CD4-positive, CD25-positive, alpha-beta regulatory T cell (primary cell): ENCODE measurements around the gene HLA-DQB1. TPM values are rescaled to one million over a fixed set of nuclear protein-coding genes. Genes with fewer than 3 reads are reported as not detected.

ENCODE experiments used
- ATAC-seq, 2 donors: fragments of 150-1000 bp; cut with Tn5 transposase; one replicate each; pipeline ENCODE4 v1.10.0; 2021; ENCODE audit warnings: low read depth in 2 of 2, moderate number of reproducible peaks in 2 of 2, moderate library complexity in 1 of 2
- DNase-seq, 3 donors: peaks; one replicate each; pipeline versions ENCODE4 v3.0.0 to v3.0.0-alpha.2; 2012 to 2022; ENCODE audit warnings: mixed read lengths in 1 of 3
- H3K27ac ChIP-seq: one replicate; pipeline ENCODE4 v1.7.0; 2013; ENCODE audit warnings: mild to moderate bottlenecking, low read length; ENCODE audit not compliant: insufficient read depth, poor library complexity, severe bottlenecking
- H3K27me3 ChIP-seq: one replicate; pipeline ENCODE4 v1.7.0; 2013; ENCODE audit warnings: low read length; ENCODE audit not compliant: control insufficient read depth, insufficient read depth
- H3K36me3 ChIP-seq: one replicate; pipeline ENCODE4 v1.7.0; 2013; ENCODE audit warnings: mild to moderate bottlenecking, low read length, moderate library complexity; ENCODE audit not compliant: control insufficient read depth, insufficient read depth
- H3K4me1 ChIP-seq: 2 replicates; pipeline ENCODE4 v1.7.0; 2013; ENCODE audit warnings: mild to moderate bottlenecking, low read length; ENCODE audit not compliant: insufficient read depth, control insufficient read depth, poor library complexity, severe bottlenecking
- H3K4me3 ChIP-seq: one replicate; pipeline ENCODE4 v1.7.0; 2013; ENCODE audit warnings: low read depth, mild to moderate bottlenecking, low read length, moderate library complexity
- H3K9me3 ChIP-seq, 2 experiments: 1 replicate in 1 of 2; 2 replicates in 1 of 2; pipeline ENCODE4 v1.7.0; 2013; ENCODE audit warnings: low read length in 2 of 2, mild to moderate bottlenecking in 1 of 2, moderate library complexity in 1 of 2; ENCODE audit not compliant: control insufficient read depth in 2 of 2
- H3K27ac Mint-ChIP-seq, 3 donors: one replicate each; pipeline ENCODE4 v1.8.0; 2020 to 2022; ENCODE audit warnings: mild to moderate bottlenecking in 3 of 3, mixed read lengths in 3 of 3, moderate library complexity in 2 of 3
- H3K27me3 Mint-ChIP-seq: one replicate; pipeline ENCODE4 v1.8.0; 2022; ENCODE audit warnings: mild to moderate bottlenecking, mixed read lengths
- H3K36me3 Mint-ChIP-seq: one replicate; pipeline ENCODE4 v1.8.0; 2020; ENCODE audit warnings: mixed read lengths
- H3K4me1 Mint-ChIP-seq, 4 donors: one replicate each; pipeline ENCODE4 v1.8.0; 2020 to 2022; ENCODE audit warnings: mixed read lengths in 4 of 4, mild to moderate bottlenecking in 1 of 4
- H3K4me3 Mint-ChIP-seq, 4 donors: one replicate each; pipeline ENCODE4 v1.8.0; 2020 to 2022; ENCODE audit warnings: mild to moderate bottlenecking in 4 of 4, mixed read lengths in 4 of 4, moderate library complexity in 3 of 4
- H3K9me3 Mint-ChIP-seq, 7 donors: one replicate each; pipeline ENCODE4 v1.8.0; 2020 to 2022; ENCODE audit warnings: mixed read lengths in 7 of 7, mild to moderate bottlenecking in 3 of 7, moderate library complexity in 2 of 7
- polyA plus RNA-seq, 4 donors: library from polyadenylated mRNA; unstranded; fragments of 300-500 nt; fragmentation: Illumina TruSeq; gene quantifications; one replicate each; pipeline ENCODE4 v1.2.3, GENCODE V29; 2021
- total RNA-seq: library from RNA; stranded (reverse); gene quantifications from one replicate; pipeline ENCODE4 v1.2.3, GENCODE V29; 2022

The HLA-DQB1 gene
- total and polyA plus RNA-seq, 5 donors from 2014 or later = 6.1 to 234 (median 142) TPM

DNA sequence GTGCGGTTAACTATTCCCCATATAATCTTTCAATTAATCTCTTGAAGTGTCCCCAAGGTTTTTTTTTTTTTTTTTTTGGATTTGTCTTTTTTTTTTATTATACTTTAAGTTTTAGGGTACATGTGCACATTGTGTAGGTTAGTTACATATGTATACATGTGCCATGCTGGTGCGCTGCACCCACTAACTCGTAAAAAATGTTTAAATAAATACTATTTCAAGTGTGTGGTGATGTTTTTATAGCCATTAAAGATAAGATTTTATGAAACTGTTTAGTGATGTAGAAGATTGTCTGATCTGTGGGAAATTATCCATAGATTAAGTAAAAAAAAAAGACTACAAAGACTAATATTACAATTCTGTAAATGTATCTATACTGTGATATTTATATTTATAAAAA lies 41.9 kb downstream of the HLA-DQB1 start:
- ATAC-seq = no peak
- no peaks in the 10 kb centered on the region for H3K9me3 ChIP-seq
- Mint-ChIP-seq H3K36me3 (no peaks in the 10 kb centered on the region), H3K27me3 (peaks cover 4% of the 10 kb centered on the region), H3K27ac (peak overlapping the region in 2 of 3 donors; percentile 98 to 99), H3K4me1 (peaks cover 18 to 67% (median 51%) of the 10 kb centered on the region in 4 donors), H3K9me3 (no peaks in the 10 kb centered on the region), H3K4me3 (peak overlapping the region in 1 of 4 donors; percentile 39)
- H3K4me3 ChIP-seq = peak overlapping the region; percentile 57
- no peak for DNase-seq
- peak overlapping the region; percentile 98 for H3K27ac ChIP-seq
- peaks cover 38% of the 10 kb centered on the region for H3K4me1 ChIP-seq
- H3K36me3 ChIP-seq = no peaks in the 10 kb centered on the region
- H3K27me3 ChIP-seq = no peaks in the 10 kb centered on the region

- Histone ChIP-seq H3K4me3 (peak overlapping the region; percentile 57), H3K9me3 (no peaks in the 10 kb centered on the region), H3K27me3 (no peaks in the 10 kb centered on the region), H3K27ac (peak overlapping the region; percentile 98), H3K4me1 (peaks cover 38% of the 10 kb centered on the region), H3K36me3 (no peaks in the 10 kb centered on the region)
- Mint-ChIP-seq H3K4me1 (peaks cover 18 to 67% (median 52%) of the 10 kb centered on the region in 4 donors), H3K27me3 (peaks cover 4% of the 10 kb centered on the region), H3K4me3 (peak overlapping the region in 3 of 4 donors; percentile 24 to 53 (median 31)), H3K36me3 (no peaks in the 10 kb centered on the region), H3K9me3 (no peaks in the 10 kb centered on the region), H3K27ac (peak overlapping the region; percentile 43 to 99 (median 98))
- ATAC-seq = no peak
- DNase-seq = peak in 1 of 3 donors; percentile 50
Measured at GRCh38 chr6:32623693-32624092, 42.8 kb downstream of the HLA-DQB1 start.

GRCh38 chr6:32622545-32623401 lies 43.7 kb downstream of the HLA-DQB1 start:
- H3K27ac Mint-ChIP-seq = peak overlapping the region; percentile 95 to 99 (median 98)
- peak overlapping the region; percentile 51 to 77 (median 56) for H3K4me3 Mint-ChIP-seq
- peak overlapping the region; percentile 57 for H3K4me3 ChIP-seq
- no peaks in the 10 kb centered on the region for H3K9me3 ChIP-seq
- peaks cover 10 to 60% (median 46%) of the 10 kb centered on the region in 4 donors for H3K4me1 Mint-ChIP-seq
- no peaks in the 10 kb centered on the region for H3K36me3 ChIP-seq
- peaks cover 0 to 5% (median 0%) of the 10 kb centered on the region in 7 donors for H3K9me3 Mint-ChIP-seq
- no peaks in the 10 kb centered on the region for H3K27me3 ChIP-seq
- DNase-seq = peak; percentile 50 to 95 (median 91)
- peaks cover 4% of the 10 kb centered on the region for H3K27me3 Mint-ChIP-seq
- peaks cover 35% of the 10 kb centered on the region for H3K4me1 ChIP-seq
- no peaks in the 10 kb centered on the region for H3K36me3 Mint-ChIP-seq
- peak; percentile 88 to 91 for ATAC-seq
- H3K27ac ChIP-seq = peak overlapping the region; percentile 98

GRCh38 chr6:32621372-32621771 lies 45.1 kb downstream of the HLA-DQB1 start:
- H3K4me1 ChIP-seq = peaks cover 31% of the 10 kb centered on the region
- ATAC-seq = no peak
- no peaks in the 10 kb centered on the region for H3K27me3 Mint-ChIP-seq

GRCh38 chr6:32617751-32618150 lies 48.7 kb downstream of the HLA-DQB1 start:
- no peak overlapping the region for H3K4me3 Mint-ChIP-seq
- H3K27me3 Mint-ChIP-seq = no peaks in the 10 kb centered on the region
- H3K36me3 ChIP-seq = no peaks in the 10 kb centered on the region
- H3K9me3 Mint-ChIP-seq = peaks cover 0 to 9% (median 2%) of the 10 kb centered on the region in 7 donors
- no peak overlapping the region for H3K27ac ChIP-seq
- H3K4me1 ChIP-seq = peaks cover 18% of the 10 kb centered on the region
- ATAC-seq (no peak), DNase-seq (no peak)
- H3K4me3 ChIP-seq = no peak overlapping the region
- H3K27ac Mint-ChIP-seq = no peak overlapping the region
- peaks cover 7 to 27% (median 23%) of the 10 kb centered on the region in 4 donors for H3K4me1 Mint-ChIP-seq
- no peaks in the 10 kb centered on the region for H3K27me3 ChIP-seq
- H3K9me3 ChIP-seq = no peaks in the 10 kb centered on the region
- H3K36me3 Mint-ChIP-seq = no peaks in the 10 kb centered on the region

More at GRCh38 chr6:32621372-32621771, 45.1 kb downstream of the HLA-DQB1 start:
- H3K4me3 Mint-ChIP-seq = peak overlapping the region in 1 of 4 donors; percentile 51
- Histone ChIP-seq H3K4me3 (no peak overlapping the region), H3K27me3 (no peaks in the 10 kb centered on the region), H3K9me3 (no peaks in the 10 kb centered on the region), H3K27ac (peak overlapping the region; percentile 98), H3K36me3 (no peaks in the 10 kb centered on the region)
- H3K9me3 Mint-ChIP-seq = peaks cover 0 to 6% (median 0%) of the 10 kb centered on the region in 7 donors
- no peak for DNase-seq
- H3K27ac Mint-ChIP-seq = peak overlapping the region in 1 of 3 donors; percentile 98
- no peaks in the 10 kb centered on the region for H3K36me3 Mint-ChIP-seq
- peaks cover 14 to 50% (median 39%) of the 10 kb centered on the region in 4 donors for H3K4me1 Mint-ChIP-seq

DNA sequence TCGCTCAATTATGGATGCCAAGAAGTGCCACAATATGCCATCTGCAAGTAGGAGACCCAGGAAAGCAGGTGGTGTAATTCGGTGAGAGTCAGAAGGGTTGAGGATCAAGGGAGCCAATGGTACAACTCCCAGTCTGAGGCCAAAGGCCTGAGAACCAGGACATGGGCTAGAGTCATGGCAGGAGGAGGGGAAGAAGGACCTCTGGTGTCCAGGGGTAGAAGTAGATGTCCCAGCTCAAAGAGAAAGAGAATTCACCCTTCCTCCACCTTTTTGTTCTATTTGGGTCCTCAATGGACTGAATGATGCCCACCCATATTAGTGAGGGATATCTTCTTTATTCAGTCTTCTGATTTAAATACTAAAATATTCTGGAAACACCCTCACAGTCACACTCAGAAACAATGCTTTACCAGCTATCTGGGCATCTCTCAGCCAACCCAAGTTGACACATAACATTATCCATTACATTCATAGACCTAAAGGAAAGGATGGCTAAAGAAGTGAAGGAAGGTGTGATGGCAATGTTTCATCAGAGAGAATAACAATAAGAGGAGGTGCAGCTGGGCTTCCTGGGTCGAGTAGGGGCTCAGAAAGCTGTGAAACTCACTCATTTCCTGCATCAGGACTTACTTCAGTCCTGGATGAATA lies 50.4 kb downstream of the HLA-DQB1 start:
- H3K9me3 ChIP-seq = no peaks in the 10 kb centered on the region
- no peak overlapping the region for H3K4me3 ChIP-seq
- Mint-ChIP-seq H3K4me1 (peaks cover 5 to 12% (median 8%) of the 10 kb centered on the region in 4 donors), H3K27me3 (no peaks in the 10 kb centered on the region), H3K27ac (peak overlapping the region in 2 of 3 donors; percentile 60 to 84), H3K4me3 (no peak overlapping the region), H3K36me3 (no peaks in the 10 kb centered on the region), H3K9me3 (peaks cover 0 to 9% (median 2%) of the 10 kb centered on the region in 7 donors)
- no peak overlapping the region for H3K27ac ChIP-seq
- H3K27me3 ChIP-seq = no peaks in the 10 kb centered on the region
- DNase-seq (no peak), ATAC-seq (no peak)
- no peaks in the 10 kb centered on the region for H3K36me3 ChIP-seq
- H3K4me1 ChIP-seq = peaks cover 1% of the 10 kb centered on the region

GRCh38 chr6:32614366-32615081 lies 51.9 kb downstream of the HLA-DQB1 start:
- Mint-ChIP-seq H3K4me3 (no peak overlapping the region), H3K36me3 (no peaks in the 10 kb centered on the region), H3K27me3 (no peaks in the 10 kb centered on the region), H3K9me3 (peaks cover 0 to 9% (median 2%) of the 10 kb centered on the region in 7 donors), H3K27ac (no peak overlapping the region), H3K4me1 (peaks cover 1 to 11% (median 7%) of the 10 kb centered on the region in 4 donors)
- H3K4me3 ChIP-seq = no peak overlapping the region
- DNase-seq (no peak), ATAC-seq (no peak)
- H3K36me3 ChIP-seq = no peaks in the 10 kb centered on the region
- peaks cover 7% of the 10 kb centered on the region for H3K4me1 ChIP-seq
- no peaks in the 10 kb centered on the region for H3K9me3 ChIP-seq
- no peaks in the 10 kb centered on the region for H3K27me3 ChIP-seq
- no peak overlapping the region for H3K27ac ChIP-seq
